Brain microvascular endothelial cell (primary cell): ENCODE data around the gene SOX21.
A peak's percentile ranks its signal among the peaks of the same experiment; 100 is the strongest.

Source experiments
- DNase-seq: peaks from one replicate; pipeline ENCODE4 v3.0.0-alpha.2; 2020
- H3K27ac ChIP-seq: fragments of 250-450 bp; sonication (Bioruptor Pico); 2 replicates; pipeline ENCODE4 v1.5.1; 2020; ENCODE audit warnings: mild to moderate bottlenecking, moderate library complexity
- H3K27me3 ChIP-seq: fragments of 250-450 bp; sonication (Bioruptor Pico); replicated peaks from 2 replicates; pipeline ENCODE4 v1.5.1; 2020; ENCODE audit warnings: mild to moderate bottlenecking
- H3K36me3 ChIP-seq: fragments of 250-450 bp; sonication (Bioruptor Pico); replicated peaks from 2 replicates; pipeline ENCODE4 v1.5.1; 2020; ENCODE audit warnings: mild to moderate bottlenecking
- H3K4me3 ChIP-seq: 2 replicates; pipeline ENCODE4 v1.5.1; 2011; ENCODE audit warnings: low read depth, mild to moderate bottlenecking, control low read depth, low read length, moderate library complexity
- CTCF ChIP-seq: IDR thresholded peaks from 2 replicates; pipeline ENCODE4 v1.5.1; 2011; ENCODE audit warnings: low read depth, mild to moderate bottlenecking, moderate library complexity, low read length, control low read depth, inconsistent platforms; ENCODE audit errors: missing control alignments
- in situ Hi-C: cut with HindIII; loops from 2 replicates; pipeline ENCODE4 v1.10.0; 2017; ENCODE audit warnings: low sequenced_read_pairs, low pct_ligation_motif_present

Gene SOX21

GRCh38 chr13:94710881-94711560 is 1.3 kb downstream of the SOX21 start:
- no peaks in the 10 kb centered on the region for H3K36me3 ChIP-seq
- peak; percentile 4 for TF ChIP-seq CTCF
- peaks cover 79% of the 10 kb centered on the region for H3K27me3 ChIP-seq
- no peak for DNase-seq
- H3K27ac ChIP-seq: no peak overlapping the region
- H3K4me3 ChIP-seq: no peak overlapping the region
- in situ Hi-C loops: no loop called here

- Histone ChIP-seq H3K36me3 (no peaks in the 10 kb centered on the region), H3K4me3 (no peak overlapping the region), H3K27me3 (peaks cover 84% of the 10 kb centered on the region), H3K27ac (no peak overlapping the region)
- no peak for DNase-seq
- TF ChIP-seq CTCF: no peak
- in situ Hi-C loops: no loop called here
These were observed 2.1 kb downstream of the SOX21 start for GRCh38 chr13:94710065-94710781.

- Histone ChIP-seq H3K27me3 (peaks cover 87% of the 10 kb centered on the region), H3K36me3 (no peaks in the 10 kb centered on the region), H3K27ac (no peak overlapping the region), H3K4me3 (no peak overlapping the region)
- in situ Hi-C loops: no loop called here
- DNase-seq: no peak
- TF ChIP-seq CTCF: no peak
These were observed 3.1 kb downstream of the SOX21 start for GRCh38 chr13:94709001-94709834.

- in situ Hi-C loops: no loop called here
- Histone ChIP-seq H3K27ac (no peak overlapping the region), H3K36me3 (no peaks in the 10 kb centered on the region), H3K27me3 (peaks cover 88% of the 10 kb centered on the region), H3K4me3 (no peak overlapping the region)
- TF ChIP-seq CTCF: no peak
- DNase-seq: no peak
These were observed 4.1 kb downstream of the SOX21 start for GRCh38 chr13:94708031-94708859.

- in situ Hi-C loops: no loop called here
- Histone ChIP-seq H3K4me3 (no peak overlapping the region), H3K27ac (no peak overlapping the region)
These were observed 4.8 kb downstream of the SOX21 start for GRCh38 chr13:94707400-94708021.

More at GRCh38 chr13:94707400-94708021, 4.8 kb downstream of the SOX21 start:
- DNase-seq: no peak
- Histone ChIP-seq H3K36me3 (no peaks in the 10 kb centered on the region), H3K27me3 (peaks cover 89% of the 10 kb centered on the region)
- no peak for TF ChIP-seq CTCF
